HEK293T (cell line): ENCODE data around the gene GBA3.

Experiments
- BHLHE40 ChIP-seq: fragments of 450-650 bp; IDR thresholded peaks from 2 replicates; pipeline ENCODE4 v1.6.1; 2016; ENCODE audit warnings: mild to moderate bottlenecking, moderate library complexity, borderline replicate concordance
- CTBP1 ChIP-seq: fragments of 450-650 bp; IDR thresholded peaks from 2 replicates; pipeline ENCODE4 v1.6.1; 2016; ENCODE audit warnings: borderline replicate concordance
- ELF4 ChIP-seq: fragments of 450-650 bp; IDR thresholded peaks from 2 replicates; pipeline ENCODE4 v1.6.1; 2017; ENCODE audit warnings: antibody characterized with exemption
- FOXA1 ChIP-seq: fragments of 450-650 bp; IDR thresholded peaks from 2 replicates; pipeline ENCODE4 v1.6.1; 2016; ENCODE audit warnings: mild to moderate bottlenecking
- FOXM1 ChIP-seq: fragments of 450-650 bp; IDR thresholded peaks from 2 replicates; pipeline ENCODE4 v1.6.1; 2017; ENCODE audit warnings: mild to moderate bottlenecking, borderline replicate concordance
- HDGF ChIP-seq: fragments of 450-650 bp; IDR thresholded peaks from 2 replicates; pipeline ENCODE4 v1.6.1; 2017; ENCODE audit warnings: antibody characterized with exemption, borderline replicate concordance
- L3MBTL2 ChIP-seq: fragments of 450-650 bp; conservative IDR thresholded peaks from 2 replicates; pipeline ENCODE4 v1.6.1; 2016; ENCODE audit warnings: mild to moderate bottlenecking
- LEF1 ChIP-seq: fragments of 450-650 bp; IDR thresholded peaks from 2 replicates; pipeline ENCODE4 v1.6.1; 2017; ENCODE audit warnings: mild to moderate bottlenecking, borderline replicate concordance
- SP1 ChIP-seq: fragments of 450-650 bp; IDR thresholded peaks from 2 replicates; pipeline ENCODE4 v1.6.1; 2017
- SUZ12 ChIP-seq: fragments of 450-650 bp; IDR thresholded peaks from 2 replicates; pipeline ENCODE4 v1.6.1; 2016; ENCODE audit warnings: mild to moderate bottlenecking
- TARDBP ChIP-seq: fragments of 450-650 bp; IDR thresholded peaks from 2 replicates; pipeline ENCODE4 v1.6.1; 2016
- ZNF384 ChIP-seq: fragments of 450-650 bp; IDR thresholded peaks from 2 replicates; pipeline ENCODE4 v1.6.1; 2016
- TF ChIP-seq, protein P1 (sequence below): fragments of 450-650 bp; IDR thresholded peaks from 2 replicates; pipeline ENCODE4 v1.6.1; 2016

DNA sequence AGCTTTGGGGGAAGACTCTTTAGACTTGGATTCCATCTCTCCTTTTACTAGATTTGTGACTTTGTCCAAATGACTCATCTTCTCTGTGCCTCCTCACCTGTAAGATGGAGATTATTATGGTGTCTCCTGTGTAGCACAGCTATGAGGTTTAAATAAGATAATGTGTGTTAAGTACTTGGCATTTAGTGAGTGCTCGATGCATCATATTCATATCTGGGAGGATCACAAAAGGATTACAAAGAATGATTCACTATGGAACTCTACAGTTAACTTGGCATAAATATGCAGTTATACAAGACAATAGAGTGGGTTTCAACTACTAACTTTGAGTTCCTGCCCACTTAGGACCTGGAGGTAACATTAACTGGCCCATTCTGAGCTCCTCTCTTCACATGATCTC is 2.3 kb downstream of the GBA3 start:
- TF ChIP-seq ZNF384 (no peak), SP1 (no peak), FOXM1 (no peak), SUZ12 (no peak), LEF1 (no peak), FOXA1 (no peak), BHLHE40 (no peak), TARDBP (no peak), CTBP1 (no peak), ELF4 (no peak), L3MBTL2 (no peak), HDGF (no peak)
- TF ChIP-seq, protein P1, sequence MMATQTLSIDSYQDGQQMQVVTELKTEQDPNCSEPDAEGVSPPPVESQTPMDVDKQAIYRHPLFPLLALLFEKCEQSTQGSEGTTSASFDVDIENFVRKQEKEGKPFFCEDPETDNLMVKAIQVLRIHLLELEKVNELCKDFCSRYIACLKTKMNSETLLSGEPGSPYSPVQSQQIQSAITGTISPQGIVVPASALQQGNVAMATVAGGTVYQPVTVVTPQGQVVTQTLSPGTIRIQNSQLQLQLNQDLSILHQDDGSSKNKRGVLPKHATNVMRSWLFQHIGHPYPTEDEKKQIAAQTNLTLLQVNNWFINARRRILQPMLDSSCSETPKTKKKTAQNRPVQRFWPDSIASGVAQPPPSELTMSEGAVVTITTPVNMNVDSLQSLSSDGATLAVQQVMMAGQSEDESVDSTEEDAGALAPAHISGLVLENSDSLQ: no peak
